Left lung (tissue), 10 donors: ENCODE data around the gene KDM5B. TPM values are rescaled to one million over a fixed set of nuclear protein-coding genes. Genes with fewer than 3 reads are reported as not detected.

Source experiments
- ATAC-seq: fragments of 200-7000 bp; cut with Tn5 transposase; one replicate; pipeline ENCODE4 v1.9.1; 2020; ENCODE audit warnings: moderate library complexity
- DNase-seq, 4 donors: peaks; one replicate each; pipeline ENCODE4 v3.0.0-alpha.2; 2013 to 2020
- H3K27ac ChIP-seq, 2 donors: fragments of 200-600 bp; sonication (generic) in 1 of 2; one replicate each; pipeline versions ENCODE4 v1.5.0 to v1.8.0; 2020 to 2021
- H3K27me3 ChIP-seq, 2 donors: fragments of 200-600 bp; sonication (generic) in 1 of 2; one replicate each; pipeline versions ENCODE4 v1.5.0 to v1.8.0; 2020 to 2021
- H3K36me3 ChIP-seq, 2 donors: fragments of 200-600 bp; sonication (generic) in 1 of 2; one replicate each; pipeline versions ENCODE4 v1.5.0 to v1.8.0; 2020 to 2021
- H3K4me1 ChIP-seq, 2 donors: fragments of 200-600 bp; one replicate each; pipeline ENCODE4 v1.8.0; 2021
- H3K4me3 ChIP-seq, 2 donors: fragments of 200-600 bp; sonication (generic) in 1 of 2; one replicate each; pipeline versions ENCODE4 v1.5.0 to v1.8.0; 2020 to 2021; ENCODE audit warnings: mild to moderate bottlenecking in 1 of 2
- H3K9me3 ChIP-seq, 2 donors: fragments of 200-600 bp; sonication (generic) in 1 of 2; one replicate each; pipeline versions ENCODE4 v1.5.0 to v1.8.0; 2020 to 2021
- intact Hi-C, 2 donors: fragments of 100-400 bp; cut with DNase I; formaldehyde crosslinking; loops; one replicate each; pipeline versions ENCODE4 v1.11.2 to v1.14.2; 2022
- polyA plus RNA-seq, 6 donors: library from polyadenylated mRNA; unstranded; fragments of 120-200 nt; gene quantifications; one replicate each; pipeline ENCODE4 v1.2.1, GENCODE V29; 2013; ENCODE audit not compliant: insufficient read length in 6 of 6
- total RNA-seq, 2 donors: library from RNA; stranded (reverse); fragmentation: NEBNext Ultra II Directional; extraction: Animal tissue kit (Norgen Biotek cat#: 25700); gene quantifications; one replicate each; pipeline ENCODE4 v1.2.1, GENCODE V29; 2021
- TF ChIP-seq, protein P1 (sequence below), 2 donors: fragments of 200-600 bp; sonication (generic) in 1 of 2; IDR thresholded peaks; one replicate each; pipeline versions ENCODE4 v1.5.0 to v1.8.0; 2021; ENCODE audit warnings: antibody characterized with exemption in 2 of 2
- donor health status: DM: no; HTN: yes; CAD: no.
- donor health status: DM: no; HTN: no; CAD: no.

Gene KDM5B
- total and polyA plus RNA-seq, 8 donors, result 46.4 to 124 (median 105) TPM

DNA sequence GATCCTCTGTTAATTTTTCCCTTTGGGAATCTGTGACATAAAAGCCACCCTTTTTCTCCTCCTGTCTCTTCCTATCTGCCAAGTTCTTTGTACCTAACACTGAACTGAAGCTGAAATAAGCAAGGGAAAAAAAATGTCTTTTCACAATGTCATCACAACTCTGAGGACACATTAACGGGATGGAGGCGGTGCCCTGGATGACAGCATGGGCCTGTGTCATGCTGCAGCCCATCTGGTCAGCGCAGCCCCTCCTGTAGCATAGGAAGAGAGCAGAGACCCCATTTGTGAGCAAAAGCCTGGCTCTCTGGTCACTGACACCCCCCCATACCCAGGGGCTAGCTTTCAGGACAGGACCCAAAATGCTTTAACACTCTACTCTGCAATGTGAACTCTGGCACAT is 120.4 kb downstream of the KDM5B start:
- Histone ChIP-seq H3K9me3 (no peaks in the 10 kb centered on the region), H3K27me3 (peaks cover 7 to 93% of the 10 kb centered on the region in 2 donors), H3K36me3 (no peaks in the 10 kb centered on the region), H3K4me3 (no peak overlapping the region), H3K4me1 (no peaks in the 10 kb centered on the region), H3K27ac (no peak overlapping the region)
- TF ChIP-seq, protein P1, sequence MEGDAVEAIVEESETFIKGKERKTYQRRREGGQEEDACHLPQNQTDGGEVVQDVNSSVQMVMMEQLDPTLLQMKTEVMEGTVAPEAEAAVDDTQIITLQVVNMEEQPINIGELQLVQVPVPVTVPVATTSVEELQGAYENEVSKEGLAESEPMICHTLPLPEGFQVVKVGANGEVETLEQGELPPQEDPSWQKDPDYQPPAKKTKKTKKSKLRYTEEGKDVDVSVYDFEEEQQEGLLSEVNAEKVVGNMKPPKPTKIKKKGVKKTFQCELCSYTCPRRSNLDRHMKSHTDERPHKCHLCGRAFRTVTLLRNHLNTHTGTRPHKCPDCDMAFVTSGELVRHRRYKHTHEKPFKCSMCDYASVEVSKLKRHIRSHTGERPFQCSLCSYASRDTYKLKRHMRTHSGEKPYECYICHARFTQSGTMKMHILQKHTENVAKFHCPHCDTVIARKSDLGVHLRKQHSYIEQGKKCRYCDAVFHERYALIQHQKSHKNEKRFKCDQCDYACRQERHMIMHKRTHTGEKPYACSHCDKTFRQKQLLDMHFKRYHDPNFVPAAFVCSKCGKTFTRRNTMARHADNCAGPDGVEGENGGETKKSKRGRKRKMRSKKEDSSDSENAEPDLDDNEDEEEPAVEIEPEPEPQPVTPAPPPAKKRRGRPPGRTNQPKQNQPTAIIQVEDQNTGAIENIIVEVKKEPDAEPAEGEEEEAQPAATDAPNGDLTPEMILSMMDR (IDR thresholded peaks at IDR 0.05), result no peak
- DNase-seq (no peak), ATAC-seq (no peak)
- intact Hi-C loops, result no loop called here

DNA sequence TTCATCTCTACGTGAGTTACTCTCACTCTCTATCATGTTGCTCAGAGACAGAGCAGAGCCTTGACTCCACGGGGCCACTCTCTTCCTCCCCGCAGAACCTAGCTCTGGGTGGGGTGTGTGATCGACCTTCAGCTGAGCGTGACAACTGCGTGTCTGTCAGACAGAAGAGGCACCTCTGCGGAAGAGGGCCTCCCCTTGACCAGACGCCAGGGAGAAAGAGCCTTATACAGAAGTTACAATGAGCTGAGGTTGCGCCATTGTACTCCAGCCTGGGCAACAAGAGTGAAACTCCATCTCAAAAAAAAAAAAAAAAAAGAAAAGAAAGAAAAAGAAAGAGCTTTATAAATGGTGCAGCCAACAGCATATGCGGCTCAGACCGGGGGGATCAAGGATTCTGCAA is 120.9 kb downstream of the KDM5B start:
- TF ChIP-seq, protein P1 (IDR thresholded peaks at IDR 0.05), result no peak
- Histone ChIP-seq H3K27ac (no peak overlapping the region), H3K9me3 (no peaks in the 10 kb centered on the region), H3K36me3 (no peaks in the 10 kb centered on the region), H3K27me3 (peaks cover 7 to 93% of the 10 kb centered on the region in 2 donors), H3K4me3 (no peak overlapping the region), H3K4me1 (no peaks in the 10 kb centered on the region)
- ATAC-seq (no peak), DNase-seq (no peak)
- intact Hi-C loops, result no loop called here

DNA sequence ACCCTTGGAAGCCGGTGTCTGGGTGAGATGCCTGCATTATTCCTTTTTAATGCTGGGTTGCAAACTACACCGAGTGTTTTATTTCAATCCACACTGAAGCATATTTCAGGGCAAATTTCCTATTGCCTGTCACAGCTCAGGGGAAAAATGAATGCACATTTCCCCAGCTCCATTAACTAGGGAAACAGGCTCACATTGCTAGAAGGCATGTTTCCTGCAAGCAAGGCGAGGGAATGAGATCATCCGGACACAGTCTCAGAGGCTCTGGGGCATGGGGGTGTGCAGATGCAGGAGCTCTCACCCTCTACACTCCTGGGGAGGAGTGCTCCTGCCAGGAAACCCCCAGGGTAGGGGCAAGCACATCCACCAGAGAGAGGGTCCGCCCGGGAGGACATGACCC is 122.6 kb downstream of the KDM5B start:
- no peak overlapping the region for H3K4me3 ChIP-seq
- H3K4me1 ChIP-seq, result no peaks in the 10 kb centered on the region
- ATAC-seq (no peak), DNase-seq (no peak)
- H3K36me3 ChIP-seq, result no peaks in the 10 kb centered on the region
- no peak overlapping the region for H3K27ac ChIP-seq
- TF ChIP-seq, protein P1 (IDR thresholded peaks at IDR 0.05), result no peak
- H3K27me3 ChIP-seq, result peaks cover 7 to 96% of the 10 kb centered on the region in 2 donors
- intact Hi-C loops, result no loop called here
- H3K9me3 ChIP-seq, result no peaks in the 10 kb centered on the region

DNA sequence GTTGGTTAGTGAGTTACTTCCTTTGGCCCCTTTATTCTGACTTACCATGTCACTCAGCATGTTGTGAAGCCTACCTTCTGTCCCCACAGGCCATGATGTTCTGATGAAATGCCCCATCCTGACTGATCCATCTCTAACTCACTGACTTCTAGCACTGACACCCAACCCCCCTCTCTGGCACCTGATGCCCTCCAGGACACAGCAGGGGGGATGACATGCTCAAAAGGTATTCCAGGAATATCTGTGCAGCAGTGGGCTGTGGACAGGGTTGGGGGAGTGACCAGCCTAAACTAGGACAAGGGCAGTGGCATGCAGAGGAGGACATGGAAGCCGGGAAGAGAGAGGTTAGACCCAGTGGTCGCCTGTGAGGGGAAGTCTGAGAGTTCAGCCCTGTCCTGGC is 123.5 kb downstream of the KDM5B start:
- ATAC-seq (no peak), DNase-seq (no peak)
- H3K4me1 ChIP-seq, result no peaks in the 10 kb centered on the region
- H3K36me3 ChIP-seq, result no peaks in the 10 kb centered on the region
- H3K9me3 ChIP-seq, result no peaks in the 10 kb centered on the region
- H3K27me3 ChIP-seq, result peaks cover 7 to 96% of the 10 kb centered on the region in 2 donors
- no peak overlapping the region for H3K27ac ChIP-seq
- TF ChIP-seq, protein P1 (IDR thresholded peaks at IDR 0.05), result no peak
- no peak overlapping the region for H3K4me3 ChIP-seq
- intact Hi-C loops, result no loop called here

DNA sequence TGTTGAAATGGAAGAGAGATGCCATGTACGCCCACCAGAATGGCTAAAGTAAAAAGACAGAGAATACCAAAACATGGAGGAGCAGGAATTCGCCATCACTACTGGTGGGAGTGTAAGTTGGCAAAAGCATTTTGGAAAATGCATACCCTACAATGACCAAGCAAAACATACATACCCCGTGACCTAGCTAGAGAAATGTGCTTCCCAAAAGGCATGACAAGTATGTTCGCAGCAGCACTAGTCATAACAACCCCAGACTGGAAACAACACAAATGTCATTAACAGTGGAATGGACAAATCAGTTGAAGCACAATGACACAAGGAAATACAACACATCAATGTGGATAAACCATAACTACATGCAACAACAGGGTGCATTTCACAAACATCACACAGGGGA is 125.2 kb downstream of the KDM5B start:
- Histone ChIP-seq H3K9me3 (no peaks in the 10 kb centered on the region), H3K4me3 (no peak overlapping the region), H3K4me1 (no peaks in the 10 kb centered on the region), H3K27ac (no peak overlapping the region), H3K27me3 (peaks cover 0 to 96% of the 10 kb centered on the region in 2 donors), H3K36me3 (no peaks in the 10 kb centered on the region)
- TF ChIP-seq, protein P1 (IDR thresholded peaks at IDR 0.05), result no peak
- intact Hi-C loops, result no loop called here
- DNase-seq, result no peak
- ATAC-seq, result no peak
